Coronary artery (tissue), 2 donors: ENCODE measurements around the gene ZNF541.
"Not testable (repeated sequence)": the region's sequence is repeated elsewhere in the genome, so short reads cannot be mapped to it uniquely, and the experiment has no call there.

Experiments
- DNase-seq: peaks from one replicate; pipeline ENCODE4 v3.0.0-alpha.2; 2017; ENCODE audit warnings: low spot score
- H3K27ac ChIP-seq, 2 donors: fragments of 200-600 bp; sonication (generic); one replicate each; pipeline ENCODE4 v1.5.1; 2016 to 2019
- H3K4me3 ChIP-seq: fragments of 200-600 bp; sonication (generic); 2 replicates; pipeline ENCODE4 v1.5.1; 2016; ENCODE audit warnings: mild to moderate bottlenecking, moderate library complexity
- CTCF ChIP-seq: fragments of 200-600 bp; sonication (generic); IDR thresholded peaks from one replicate; pipeline ENCODE4 v1.5.1; 2019; ENCODE audit warnings: antibody characterized with exemption

The ZNF541 gene

DNA sequence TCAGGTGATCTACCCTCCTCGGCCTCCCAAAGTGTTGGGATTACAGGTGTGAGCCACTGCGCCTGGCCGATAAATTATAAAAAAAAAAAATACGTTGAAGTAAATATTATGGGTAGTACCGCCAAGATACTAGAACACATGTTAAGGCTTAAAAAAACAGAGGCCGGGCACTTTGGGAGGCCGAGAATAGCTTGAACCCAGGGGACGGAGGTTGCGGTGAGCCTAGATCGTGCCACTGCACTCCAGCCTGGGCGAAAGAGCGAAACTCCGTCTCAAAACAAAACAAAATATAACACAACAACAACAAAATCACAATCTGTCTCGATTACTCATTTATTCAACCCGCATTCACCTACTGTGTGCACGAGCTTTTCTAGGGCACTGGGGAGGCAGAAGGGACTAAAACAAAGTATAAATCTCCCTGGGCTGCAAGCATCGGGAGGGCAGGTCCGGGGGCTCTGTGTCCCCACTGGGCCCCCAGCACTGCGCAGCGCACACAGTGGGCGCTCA is 34.7 kb upstream of the ZNF541 start:
- no peak for TF ChIP-seq CTCF
- DNase-seq = no peak
- H3K27ac ChIP-seq = peak overlapping the region; percentile 95 to 99
- H3K4me3 ChIP-seq = peak overlapping the region; percentile 100

DNA sequence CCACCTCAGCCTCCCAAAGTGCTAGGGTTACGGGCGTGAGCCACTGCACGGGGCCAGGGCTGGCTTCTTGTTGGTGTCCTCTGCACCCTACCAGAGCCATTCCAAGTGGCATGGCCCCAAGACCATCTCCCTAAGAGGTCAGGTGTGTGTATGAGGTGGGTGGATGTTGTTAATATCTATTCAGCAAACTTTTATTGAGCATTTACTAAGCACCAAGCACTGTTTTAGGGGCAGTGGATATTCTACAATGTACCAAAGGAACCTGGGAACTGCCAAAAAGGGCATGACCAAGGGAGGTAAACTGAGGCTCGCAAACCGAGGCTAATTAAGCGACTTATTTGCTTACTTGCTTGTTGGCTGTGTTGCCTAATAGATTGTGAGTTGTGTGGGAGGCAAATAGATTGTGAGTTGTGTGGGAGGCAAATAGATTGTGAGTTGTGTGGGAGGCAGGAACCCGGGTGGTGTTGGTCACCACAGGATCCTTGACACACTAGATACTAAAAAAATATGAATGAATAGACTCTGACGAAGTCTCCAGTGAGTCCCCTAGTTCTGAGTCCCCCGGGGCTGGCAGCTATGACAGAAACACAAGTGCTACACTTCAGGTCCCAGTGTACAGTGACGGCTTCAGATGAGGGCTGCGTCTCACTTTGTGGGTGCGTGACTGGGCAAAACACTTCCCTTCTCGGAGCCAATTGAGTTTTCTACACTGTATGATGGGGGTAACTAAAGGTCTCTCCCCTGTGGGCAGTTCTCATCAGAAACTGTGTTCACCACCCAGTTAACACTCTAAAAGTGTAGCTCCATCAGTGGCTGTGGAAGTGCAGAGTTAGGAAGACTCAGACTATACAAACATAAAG is 31.0 kb upstream of the ZNF541 start:
- Histone ChIP-seq H3K4me3 (no peak overlapping the region), H3K27ac (no peak overlapping the region)
- no peak for TF ChIP-seq CTCF
- no peak for DNase-seq

- no peak for TF ChIP-seq CTCF
- H3K27ac ChIP-seq = peak overlapping the region in 1 of 2 donors; percentile 92
- peak overlapping the region; percentile 74 for H3K4me3 ChIP-seq
- no peak for DNase-seq
Measured at GRCh38 chr19:47601180-47601904, 28.4 kb upstream of the ZNF541 start.

DNA sequence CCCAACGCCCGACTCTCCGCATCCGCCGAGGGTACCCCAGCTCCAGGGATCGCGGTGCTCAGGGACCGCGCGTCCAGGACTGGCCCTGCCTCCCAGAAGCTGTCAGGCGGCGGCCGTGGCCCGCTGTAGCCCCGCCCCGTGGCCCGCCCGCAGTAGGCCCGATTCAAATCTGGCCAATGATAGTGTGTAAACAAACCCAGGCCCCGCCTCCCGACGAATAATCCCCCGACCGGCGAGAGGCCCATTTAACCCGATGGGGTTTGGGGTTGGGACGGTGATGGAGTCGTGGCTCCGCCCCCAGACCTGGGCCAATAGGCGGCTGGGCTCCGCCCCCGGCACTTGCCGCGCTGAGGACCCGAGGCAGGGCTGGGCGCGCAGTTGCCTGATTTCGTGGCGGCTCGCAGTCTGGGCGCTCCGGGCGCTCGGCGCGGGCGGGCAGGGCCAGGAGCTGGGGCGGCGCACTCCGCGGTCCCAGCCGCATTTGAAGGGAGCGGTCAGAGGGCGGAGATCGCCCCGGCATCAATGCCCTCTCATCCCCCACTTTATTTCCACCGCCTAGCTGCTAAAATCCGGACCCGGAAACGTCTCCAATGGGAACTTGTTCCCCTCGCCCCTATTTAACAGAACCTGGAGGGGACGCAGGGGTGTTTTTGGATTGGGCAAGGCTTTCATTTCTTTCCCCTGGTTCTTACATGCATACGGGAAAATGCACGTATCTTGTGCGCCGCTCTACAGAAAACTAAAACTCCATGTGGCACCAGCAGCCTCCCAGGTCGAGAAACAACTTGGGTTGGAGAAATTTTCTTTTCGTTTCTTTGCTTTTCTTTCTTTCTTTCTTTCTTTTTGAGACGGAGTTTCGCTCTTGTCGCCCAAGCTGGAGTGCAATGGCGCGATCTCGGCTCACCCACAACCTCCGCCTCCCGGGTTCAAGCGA is 27.6 kb upstream of the ZNF541 start:
- TF ChIP-seq CTCF = no peak

GRCh38 chr19:47599671-47600245 is 26.8 kb upstream of the ZNF541 start:
- Histone ChIP-seq H3K4me3 (peak overlapping the region; percentile 74), H3K27ac (peak overlapping the region; percentile 60 to 92)
- DNase-seq = not testable (repeated sequence)

More for the DNA sequence above, 27.6 kb upstream of the ZNF541 start:
- peak; percentile 100 for DNase-seq
- peak overlapping the region; percentile 86 to 92 for H3K27ac ChIP-seq
- peak overlapping the region; percentile 74 for H3K4me3 ChIP-seq

DNA sequence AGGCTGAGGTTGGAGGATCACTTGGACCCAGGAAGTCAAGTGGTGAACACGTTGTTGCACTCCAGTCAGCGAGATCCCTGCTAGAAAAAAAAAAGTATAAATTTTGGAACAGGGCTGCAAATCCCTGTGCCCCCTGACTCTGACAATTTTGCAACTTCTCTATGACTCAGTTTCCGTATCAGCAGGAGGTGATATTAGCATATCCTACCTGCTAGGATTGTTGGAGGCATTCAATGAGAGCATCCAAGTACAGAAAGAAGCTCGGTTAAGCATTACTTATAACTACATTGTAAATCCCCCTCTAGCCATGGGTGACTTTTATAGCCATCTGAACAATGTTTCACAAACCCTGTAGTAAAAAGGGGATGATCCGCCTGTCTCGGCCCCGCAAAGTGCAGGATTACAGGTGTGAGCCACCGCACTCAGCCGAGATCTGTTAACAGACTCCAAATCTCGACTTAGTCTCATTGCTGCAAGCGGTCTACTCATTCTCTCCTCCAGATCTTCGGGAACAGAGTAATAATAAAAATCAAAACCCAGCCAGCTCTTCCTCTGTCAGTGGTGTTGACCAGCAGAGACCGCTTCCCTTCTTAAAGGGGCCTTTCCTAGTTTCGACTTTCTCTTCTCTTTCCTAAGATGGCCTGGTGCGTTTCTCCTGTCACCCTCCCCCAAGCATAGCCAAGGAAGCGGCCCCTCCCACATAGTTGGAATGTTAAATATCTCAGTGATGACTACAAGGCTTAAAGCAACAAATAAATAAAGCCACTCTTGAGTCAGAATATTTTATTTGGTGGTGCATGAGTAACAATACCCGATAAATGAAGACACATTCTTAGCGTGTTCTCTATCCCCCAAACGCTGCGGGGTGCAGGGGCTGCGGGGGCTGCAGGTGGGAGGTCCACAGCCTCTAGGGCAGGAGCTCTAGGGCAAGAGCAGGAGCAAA is 25.7 kb upstream of the ZNF541 start:
- peak; percentile 89 for DNase-seq
- H3K4me3 ChIP-seq = peak overlapping the region; percentile 74
- no peak for TF ChIP-seq CTCF
- peak overlapping the region; percentile 60 to 92 for H3K27ac ChIP-seq
